Measurements from ENCODE around the gene SDK2.
A peak's percentile ranks its signal among the peaks of the same experiment; 100 is the strongest.

DNA sequence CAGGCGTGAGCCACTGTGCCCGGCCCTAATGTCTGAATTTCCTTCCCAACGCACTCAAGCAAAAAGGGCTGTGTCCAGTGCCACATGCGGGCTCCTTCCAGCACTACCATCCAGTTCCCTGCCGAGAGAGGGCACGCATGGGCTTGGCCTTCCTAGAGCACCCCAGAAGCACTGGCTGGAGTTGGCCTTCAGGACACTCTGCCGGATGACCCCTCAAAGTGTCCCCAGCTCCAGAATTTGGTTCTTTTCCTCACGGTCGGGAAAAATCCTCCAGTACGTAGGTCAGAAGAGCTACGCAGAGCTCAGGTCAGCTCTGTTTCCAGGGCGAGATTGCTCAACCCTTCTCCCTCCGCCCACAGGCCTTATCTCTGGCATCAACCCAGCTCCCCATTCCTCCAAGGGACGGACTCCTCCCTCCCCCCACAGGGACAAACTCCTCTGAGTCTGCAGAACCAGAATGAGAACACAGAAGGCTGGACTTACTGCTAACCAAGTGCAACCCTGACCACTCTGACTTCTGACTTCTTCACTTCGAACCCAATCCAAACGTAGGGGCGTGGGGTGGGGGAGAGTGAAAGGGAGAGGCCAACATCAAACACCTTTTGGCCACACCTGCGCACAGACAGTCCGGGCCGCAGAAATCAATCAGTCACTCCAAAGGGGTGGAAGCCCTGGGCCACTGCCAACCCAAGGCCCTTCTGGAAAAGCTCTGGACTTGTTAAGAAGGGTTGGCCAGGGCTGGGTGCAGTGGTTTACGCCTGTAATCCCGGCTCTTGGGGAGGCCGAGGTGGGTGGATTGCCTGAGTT, 336.0 kb downstream of the SDK2 start:
- peak; percentile 57 for TF ChIP-seq GATA2 (IDR thresholded peaks at IDR 0.05; ENCODE audit: low read depth, low read length)
- TF ChIP-seq GATA3 (IDR thresholded peaks at IDR 0.05; ENCODE audit: low read depth, low read length) = no peak

Data from SH-SY5Y (cell line).